Natural killer cell treated with Interleukin-12 subunit alpha and Interleukin-12 subunit beta and Interleukin-15 and Interleukin-18, amount 100 ng/mL, for 72 hours (primary cell): ENCODE results near the gene ADCY9. TPM values are rescaled to one million over a fixed set of nuclear protein-coding genes. Genes with fewer than 3 reads are reported as not detected.

Source experiments
- ATAC-seq, 2 donors: fragments of 150-1000 bp; cut with Tn5 transposase in 1 of 2; sonication (Bioruptor Pico), chemical (Tn5 transposase) in 1 of 2; 2 replicates each; pipeline ENCODE4 v1.10.0; 2021
- DNase-seq: peaks from one replicate; pipeline ENCODE4 v3.0.0; 2022; ENCODE audit warnings: low spot score
- H3K27ac Mint-ChIP-seq, 2 donors: 1 replicate in 1 of 2; 2 replicates in 1 of 2; pipeline ENCODE4 v1.8.0; 2022; ENCODE audit warnings: mixed read lengths in 2 of 2, mild to moderate bottlenecking in 1 of 2, moderate library complexity in 1 of 2
- H3K27me3 Mint-ChIP-seq, 2 donors: 1 replicate in 1 of 2; 2 replicates in 1 of 2; pipeline ENCODE4 v1.8.0; 2022; ENCODE audit warnings: mixed read lengths in 2 of 2
- H3K36me3 Mint-ChIP-seq: one replicate; pipeline ENCODE4 v1.8.0; 2022; ENCODE audit warnings: mixed read lengths
- H3K4me1 Mint-ChIP-seq, 2 donors: 1 replicate in 1 of 2; 2 replicates in 1 of 2; pipeline ENCODE4 v1.8.0; 2022; ENCODE audit warnings: low read depth in 2 of 2, mixed read lengths in 2 of 2, mild to moderate bottlenecking in 1 of 2
- H3K4me3 Mint-ChIP-seq: one replicate; pipeline ENCODE4 v1.8.0; 2022; ENCODE audit warnings: mixed read lengths
- H3K9me3 Mint-ChIP-seq: 2 replicates; pipeline ENCODE4 v1.8.0; 2022; ENCODE audit warnings: mixed read lengths
- total RNA-seq, 2 donors: library from RNA; stranded (reverse); gene quantifications; one replicate each; pipeline ENCODE4 v1.2.3, GENCODE V29; 2022

The ADCY9 gene
- total RNA-seq, 2 donors from 2014 or later: 11.1 to 23.6 TPM

GRCh38 chr16:4096509-4096908 is 19.7 kb downstream of the ADCY9 start:
- Mint-ChIP-seq H3K27ac (no peak overlapping the region), H3K36me3 (no peaks in the 10 kb centered on the region), H3K9me3 (no peaks in the 10 kb centered on the region), H3K27me3 (no peaks in the 10 kb centered on the region), H3K4me3 (no peak overlapping the region), H3K4me1 (peaks cover 13 to 14% of the 10 kb centered on the region in 2 donors)
- DNase-seq: no peak
- ATAC-seq: no peak

- no peak overlapping the region for H3K4me3 Mint-ChIP-seq
These were observed 22.0 kb downstream of the ADCY9 start for GRCh38 chr16:4094127-4094773.

DNA sequence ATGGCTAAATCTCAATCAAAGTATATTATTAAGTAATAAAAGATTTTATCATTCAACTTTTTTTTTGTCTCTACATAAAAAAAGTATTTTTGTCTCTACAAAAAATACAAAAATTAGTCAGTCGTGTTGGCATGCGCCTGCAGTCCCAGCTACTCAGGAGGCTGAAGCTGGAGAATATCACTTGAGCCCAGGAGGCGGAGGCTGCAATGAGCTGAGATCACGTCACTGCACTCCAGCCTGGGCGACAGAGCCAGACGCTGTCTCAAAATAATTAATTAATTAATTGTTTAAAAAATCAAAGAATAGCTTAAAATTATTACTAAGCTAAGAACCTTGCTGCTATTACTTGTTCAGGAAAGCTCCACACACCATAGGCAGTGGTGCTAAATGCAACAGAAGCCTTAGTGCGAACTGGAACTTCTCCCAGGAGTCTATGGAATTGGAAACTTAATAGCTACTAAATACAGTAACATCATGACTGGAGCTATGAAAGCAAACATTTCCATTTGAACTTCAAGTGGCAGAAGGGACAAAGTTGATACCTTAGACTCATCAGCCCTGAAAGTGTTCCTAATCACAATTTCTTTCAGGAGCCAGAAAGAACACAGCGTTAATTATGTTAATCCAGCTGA is 22.6 kb downstream of the ADCY9 start:
- no peak overlapping the region for H3K27ac Mint-ChIP-seq
- H3K4me3 Mint-ChIP-seq: no peak overlapping the region
- ATAC-seq (no peak), DNase-seq (no peak)
- no peaks in the 10 kb centered on the region for H3K9me3 Mint-ChIP-seq
- no peaks in the 10 kb centered on the region for H3K36me3 Mint-ChIP-seq
- no peaks in the 10 kb centered on the region for H3K27me3 Mint-ChIP-seq
- peaks cover 13 to 14% of the 10 kb centered on the region in 2 donors for H3K4me1 Mint-ChIP-seq

More at GRCh38 chr16:4094127-4094773, 22.0 kb downstream of the ADCY9 start:
- Mint-ChIP-seq H3K27ac (peak overlapping the region in 1 of 2 donors; percentile 8), H3K36me3 (no peaks in the 10 kb centered on the region), H3K9me3 (no peaks in the 10 kb centered on the region), H3K4me1 (peaks cover 13 to 14% of the 10 kb centered on the region in 2 donors), H3K27me3 (no peaks in the 10 kb centered on the region)
- ATAC-seq: no peak
- no peak for DNase-seq

DNA sequence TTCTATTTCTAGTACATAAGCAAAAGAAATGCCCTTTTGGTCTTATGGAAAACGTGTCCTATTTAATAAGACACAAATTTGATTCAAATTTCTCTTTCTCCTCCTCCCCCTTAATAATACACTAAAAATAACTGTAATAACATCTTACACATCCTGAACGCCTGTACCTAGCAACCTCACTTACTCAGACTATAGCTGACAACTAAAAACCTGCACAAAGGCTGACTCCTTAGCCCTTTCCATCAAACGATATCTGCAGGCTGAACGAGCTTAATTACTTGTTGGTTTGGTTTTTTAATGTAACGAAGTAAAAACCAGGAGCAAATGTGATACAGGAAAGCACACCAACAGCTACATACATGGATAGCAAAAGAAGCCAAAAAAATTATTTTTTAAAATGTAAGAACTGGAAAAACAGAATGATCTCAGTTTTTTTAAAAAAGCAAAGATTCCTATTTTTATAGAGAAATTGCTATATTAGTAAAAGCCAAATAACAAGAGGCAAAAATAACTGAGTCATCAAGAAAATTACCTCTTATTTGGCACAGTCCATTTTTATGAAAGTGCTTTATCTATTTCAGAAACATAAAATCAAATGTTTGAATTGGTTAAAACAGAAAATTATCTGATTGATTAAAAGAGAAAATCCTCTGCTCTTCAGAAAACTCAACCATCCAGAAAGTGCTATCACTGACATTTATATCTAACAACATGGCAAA is 23.5 kb downstream of the ADCY9 start:
- Mint-ChIP-seq H3K27me3 (no peaks in the 10 kb centered on the region), H3K4me3 (no peak overlapping the region), H3K4me1 (peaks cover 14 to 16% of the 10 kb centered on the region in 2 donors), H3K27ac (no peak overlapping the region), H3K9me3 (no peaks in the 10 kb centered on the region), H3K36me3 (no peaks in the 10 kb centered on the region)
- DNase-seq (no peak), ATAC-seq (no peak)

- Mint-ChIP-seq H3K4me1 (peaks cover 9% of the 10 kb centered on the region in 2 donors), H3K4me3 (no peak overlapping the region), H3K27ac (no peak overlapping the region), H3K27me3 (no peaks in the 10 kb centered on the region), H3K9me3 (no peaks in the 10 kb centered on the region), H3K36me3 (no peaks in the 10 kb centered on the region)
- no peak for ATAC-seq
- DNase-seq: no peak
These were observed 24.8 kb downstream of the ADCY9 start for GRCh38 chr16:4091240-4092012.

DNA sequence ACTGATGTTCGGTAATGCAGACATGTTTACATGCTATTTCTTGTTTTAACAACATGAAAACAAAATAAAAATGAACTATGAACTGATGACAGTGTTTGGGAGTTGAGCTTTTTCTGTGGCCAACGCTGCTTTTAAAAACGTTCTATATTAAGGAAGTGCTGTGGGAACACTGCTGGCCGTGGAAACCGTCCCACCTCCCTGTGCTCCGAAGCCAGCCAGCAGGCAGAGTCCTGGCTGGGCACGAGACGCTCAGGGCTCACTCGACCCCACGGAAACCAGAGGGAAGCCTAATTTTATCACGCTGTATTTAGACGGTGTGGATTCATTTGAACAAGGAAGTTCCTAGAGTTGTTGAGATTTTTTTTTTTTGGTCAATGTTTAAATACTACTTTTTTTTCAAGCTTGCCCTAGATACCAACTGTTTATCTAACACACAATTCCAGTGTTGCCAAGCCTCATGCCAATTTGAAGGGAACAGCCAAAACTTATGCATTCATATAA is 25.8 kb downstream of the ADCY9 start:
- ATAC-seq (no peak), DNase-seq (no peak)
- H3K4me1 Mint-ChIP-seq: peaks cover 3 to 9% of the 10 kb centered on the region in 2 donors
- H3K27me3 Mint-ChIP-seq: no peaks in the 10 kb centered on the region
- H3K27ac Mint-ChIP-seq: no peak overlapping the region
- no peak overlapping the region for H3K4me3 Mint-ChIP-seq
- H3K9me3 Mint-ChIP-seq: no peaks in the 10 kb centered on the region
- H3K36me3 Mint-ChIP-seq: no peaks in the 10 kb centered on the region

- ATAC-seq: no peak
- H3K4me3 Mint-ChIP-seq: no peak overlapping the region
These were observed 26.4 kb downstream of the ADCY9 start for GRCh38 chr16:4089811-4090301.

GRCh38 chr16:4089251-4089810 is 26.9 kb downstream of the ADCY9 start:
- no peaks in the 10 kb centered on the region for H3K9me3 Mint-ChIP-seq
- H3K27me3 Mint-ChIP-seq: no peaks in the 10 kb centered on the region
- peaks cover 0 to 14% of the 10 kb centered on the region in 2 donors for H3K4me1 Mint-ChIP-seq
- ATAC-seq: no peak
- DNase-seq: no peak
- no peaks in the 10 kb centered on the region for H3K36me3 Mint-ChIP-seq
- H3K27ac Mint-ChIP-seq: no peak overlapping the region
- H3K4me3 Mint-ChIP-seq: no peak overlapping the region

More at GRCh38 chr16:4089811-4090301, 26.4 kb downstream of the ADCY9 start:
- no peaks in the 10 kb centered on the region for H3K27me3 Mint-ChIP-seq
- no peak overlapping the region for H3K27ac Mint-ChIP-seq
- no peaks in the 10 kb centered on the region for H3K9me3 Mint-ChIP-seq
- H3K36me3 Mint-ChIP-seq: no peaks in the 10 kb centered on the region
- no peak for DNase-seq
- peaks cover 0 to 12% of the 10 kb centered on the region in 2 donors for H3K4me1 Mint-ChIP-seq

- Mint-ChIP-seq H3K9me3 (no peaks in the 10 kb centered on the region), H3K27ac (no peak overlapping the region)
- no peak for ATAC-seq
These were observed 28.2 kb downstream of the ADCY9 start for GRCh38 chr16:4087990-4088577.

GRCh38 chr16:4087099-4087885 is 28.9 kb downstream of the ADCY9 start:
- ATAC-seq: no peak
- H3K27me3 Mint-ChIP-seq: no peaks in the 10 kb centered on the region
- H3K9me3 Mint-ChIP-seq: no peaks in the 10 kb centered on the region
- H3K4me3 Mint-ChIP-seq: no peak overlapping the region
- H3K27ac Mint-ChIP-seq: no peak overlapping the region
- peaks cover 10 to 19% of the 10 kb centered on the region in 2 donors for H3K4me1 Mint-ChIP-seq
- no peak for DNase-seq
- H3K36me3 Mint-ChIP-seq: no peaks in the 10 kb centered on the region

More at GRCh38 chr16:4087990-4088577, 28.2 kb downstream of the ADCY9 start:
- DNase-seq: no peak
- Mint-ChIP-seq H3K36me3 (no peaks in the 10 kb centered on the region), H3K27me3 (no peaks in the 10 kb centered on the region), H3K4me1 (peaks cover 5 to 14% of the 10 kb centered on the region in 2 donors), H3K4me3 (no peak overlapping the region)

- H3K36me3 Mint-ChIP-seq: no peaks in the 10 kb centered on the region
- H3K4me1 Mint-ChIP-seq: peaks cover 19 to 22% of the 10 kb centered on the region in 2 donors
- no peaks in the 10 kb centered on the region for H3K27me3 Mint-ChIP-seq
- no peaks in the 10 kb centered on the region for H3K9me3 Mint-ChIP-seq
- H3K4me3 Mint-ChIP-seq: no peak overlapping the region
- H3K27ac Mint-ChIP-seq: no peak overlapping the region
- no peak for DNase-seq
- ATAC-seq: no peak
These were observed 30.1 kb downstream of the ADCY9 start for GRCh38 chr16:4086153-4086552.

- Mint-ChIP-seq H3K9me3 (no peaks in the 10 kb centered on the region), H3K27ac (no peak overlapping the region), H3K4me3 (no peak overlapping the region), H3K4me1 (peaks cover 22 to 23% of the 10 kb centered on the region in 2 donors), H3K36me3 (no peaks in the 10 kb centered on the region), H3K27me3 (no peaks in the 10 kb centered on the region)
- ATAC-seq (no peak), DNase-seq (no peak)
These were observed 30.8 kb downstream of the ADCY9 start for GRCh38 chr16:4085405-4085970.
